ENCODE results near the gene HVCN1.
"Not testable (repeated sequence)": the region's sequence is repeated elsewhere in the genome, so short reads cannot be mapped to it uniquely, and the experiment has no call there.

Gene HVCN1

GRCh38 chr12:110668480-110669192, 20.3 kb downstream of the HVCN1 start:
- DNase-seq (ENCODE audit: low read depth in 2 of 2): no peak

GRCh38 chr12:110667671-110668070, 21.2 kb downstream of the HVCN1 start:
- no peak for DNase-seq (ENCODE audit: low read depth in 2 of 2)

GRCh38 chr12:110666892-110667291, 22.0 kb downstream of the HVCN1 start:
- no peak for DNase-seq (ENCODE audit: low read depth in 2 of 2)

- peak; percentile 11 to 35 for DNase-seq (ENCODE audit: low read depth in 2 of 2)
These were observed 27.5 kb downstream of the HVCN1 start for GRCh38 chr12:110661337-110661972.

- no peak for DNase-seq (ENCODE audit: low read depth in 2 of 2)
These were observed 30.0 kb downstream of the HVCN1 start for GRCh38 chr12:110658878-110659277.

GRCh38 chr12:110658242-110658641, 30.7 kb downstream of the HVCN1 start:
- no peak for DNase-seq (ENCODE audit: low read depth in 2 of 2)

GRCh38 chr12:110657747-110658146, 31.2 kb downstream of the HVCN1 start:
- DNase-seq (ENCODE audit: low read depth in 2 of 2): no peak

GRCh38 chr12:110656071-110656655, 32.8 kb downstream of the HVCN1 start:
- no peak for DNase-seq (ENCODE audit: low read depth in 2 of 2)

- not testable (repeated sequence) for DNase-seq (ENCODE audit: low read depth in 2 of 2)
These were observed 34.7 kb downstream of the HVCN1 start for GRCh38 chr12:110654238-110654637.

GRCh38 chr12:110649341-110649847, 39.5 kb downstream of the HVCN1 start:
- no peak for DNase-seq (ENCODE audit: low read depth in 2 of 2)

- no peak for DNase-seq (ENCODE audit: low read depth in 2 of 2)
These were observed 41.3 kb downstream of the HVCN1 start for GRCh38 chr12:110647631-110648040.

- no peak for DNase-seq (ENCODE audit: low read depth in 2 of 2)
These were observed 47.4 kb downstream of the HVCN1 start for GRCh38 chr12:110641521-110641920.

GRCh38 chr12:110640275-110641025, 48.5 kb downstream of the HVCN1 start:
- no peak for DNase-seq (ENCODE audit: low read depth in 2 of 2)

- DNase-seq (ENCODE audit: low read depth in 2 of 2): no peak
These were observed 49.4 kb downstream of the HVCN1 start for GRCh38 chr12:110639336-110640141.

- no peak for DNase-seq (ENCODE audit: low read depth in 2 of 2)
These were observed 50.1 kb downstream of the HVCN1 start for GRCh38 chr12:110638796-110639195.

GRCh38 chr12:110637869-110638441, 51.0 kb downstream of the HVCN1 start:
- no peak for DNase-seq (ENCODE audit: low read depth in 2 of 2)

GRCh38 chr12:110636516-110636915, 52.4 kb downstream of the HVCN1 start:
- no peak for DNase-seq (ENCODE audit: low read depth in 2 of 2)

- no peak for DNase-seq (ENCODE audit: low read depth in 2 of 2)
These were observed 53.9 kb downstream of the HVCN1 start for GRCh38 chr12:110635055-110635454.

GRCh38 chr12:110627500-110628195, 61.3 kb downstream of the HVCN1 start:
- no peak for DNase-seq (ENCODE audit: low read depth in 2 of 2)

- DNase-seq (ENCODE audit: low read depth in 2 of 2): no peak
These were observed 66.3 kb downstream of the HVCN1 start for GRCh38 chr12:110622582-110622981.

All from stimulated activated CD4-positive, alpha-beta T cell treated with anti-CD3 and anti-CD28 coated beads, Interleukin-4, amount 100 ng/mL, for 48 hours (primary cell).